Astrocyte of the spinal cord (primary cell): Measurements from ENCODE around the gene WDR3.
A peak's percentile ranks its signal among the peaks of the same experiment; 100 is the strongest.

Source experiments
- DNase-seq: peaks from one replicate; pipeline ENCODE4 v3.0.0; 2011; ENCODE audit warnings: low read depth, low spot score
- H3K4me3 ChIP-seq: 2 replicates; pipeline ENCODE4 v1.5.1; 2011; ENCODE audit warnings: low read depth, mild to moderate bottlenecking, low read length, moderate library complexity
- in situ Hi-C: cut with HindIII; loops from 2 replicates; pipeline ENCODE4 v1.10.0; 2017; ENCODE audit warnings: low sequenced_read_pairs
- TF ChIP-seq, protein P1 (sequence below): IDR thresholded peaks from 2 replicates; pipeline ENCODE4 v1.5.1; 2012; ENCODE audit warnings: low read depth, mild to moderate bottlenecking, low read length, inconsistent platforms

The WDR3 gene

GRCh38 chr1:117932576-117932975 lies 3.0 kb downstream of the WDR3 start:
- in situ Hi-C loops = no loop called here
- no peak for DNase-seq
- TF ChIP-seq, protein P1, sequence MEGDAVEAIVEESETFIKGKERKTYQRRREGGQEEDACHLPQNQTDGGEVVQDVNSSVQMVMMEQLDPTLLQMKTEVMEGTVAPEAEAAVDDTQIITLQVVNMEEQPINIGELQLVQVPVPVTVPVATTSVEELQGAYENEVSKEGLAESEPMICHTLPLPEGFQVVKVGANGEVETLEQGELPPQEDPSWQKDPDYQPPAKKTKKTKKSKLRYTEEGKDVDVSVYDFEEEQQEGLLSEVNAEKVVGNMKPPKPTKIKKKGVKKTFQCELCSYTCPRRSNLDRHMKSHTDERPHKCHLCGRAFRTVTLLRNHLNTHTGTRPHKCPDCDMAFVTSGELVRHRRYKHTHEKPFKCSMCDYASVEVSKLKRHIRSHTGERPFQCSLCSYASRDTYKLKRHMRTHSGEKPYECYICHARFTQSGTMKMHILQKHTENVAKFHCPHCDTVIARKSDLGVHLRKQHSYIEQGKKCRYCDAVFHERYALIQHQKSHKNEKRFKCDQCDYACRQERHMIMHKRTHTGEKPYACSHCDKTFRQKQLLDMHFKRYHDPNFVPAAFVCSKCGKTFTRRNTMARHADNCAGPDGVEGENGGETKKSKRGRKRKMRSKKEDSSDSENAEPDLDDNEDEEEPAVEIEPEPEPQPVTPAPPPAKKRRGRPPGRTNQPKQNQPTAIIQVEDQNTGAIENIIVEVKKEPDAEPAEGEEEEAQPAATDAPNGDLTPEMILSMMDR = no peak
- no peak overlapping the region for H3K4me3 ChIP-seq

- in situ Hi-C loops = no loop called here
These were observed 4.2 kb downstream of the WDR3 start for GRCh38 chr1:117933769-117934168.

DNA sequence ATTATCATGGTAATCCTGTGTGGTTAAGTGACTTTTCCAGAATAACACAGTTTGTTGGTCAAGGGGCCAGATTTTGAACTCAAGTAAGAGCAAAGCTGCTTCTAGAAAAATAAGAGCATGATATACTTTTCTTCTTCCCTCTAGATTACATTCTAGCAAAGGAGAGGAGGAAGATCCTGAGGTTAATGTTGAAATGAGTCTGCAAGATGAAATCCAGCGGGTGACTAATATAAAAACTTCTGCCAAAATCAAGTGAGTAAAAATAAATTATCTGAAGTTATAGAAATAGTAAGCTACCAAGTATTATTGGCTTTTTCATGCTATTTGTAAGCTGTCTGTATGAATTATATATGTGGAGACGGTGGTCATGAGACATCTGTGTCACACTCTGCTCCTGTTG lies 12.8 kb downstream of the WDR3 start:
- no peak overlapping the region for H3K4me3 ChIP-seq
- DNase-seq = no peak
- TF ChIP-seq, protein P1 = no peak
- in situ Hi-C loops = no loop called here

More at GRCh38 chr1:117933769-117934168, 4.2 kb downstream of the WDR3 start:
- H3K4me3 ChIP-seq = no peak overlapping the region
- DNase-seq = no peak
- TF ChIP-seq, protein P1 = no peak

DNA sequence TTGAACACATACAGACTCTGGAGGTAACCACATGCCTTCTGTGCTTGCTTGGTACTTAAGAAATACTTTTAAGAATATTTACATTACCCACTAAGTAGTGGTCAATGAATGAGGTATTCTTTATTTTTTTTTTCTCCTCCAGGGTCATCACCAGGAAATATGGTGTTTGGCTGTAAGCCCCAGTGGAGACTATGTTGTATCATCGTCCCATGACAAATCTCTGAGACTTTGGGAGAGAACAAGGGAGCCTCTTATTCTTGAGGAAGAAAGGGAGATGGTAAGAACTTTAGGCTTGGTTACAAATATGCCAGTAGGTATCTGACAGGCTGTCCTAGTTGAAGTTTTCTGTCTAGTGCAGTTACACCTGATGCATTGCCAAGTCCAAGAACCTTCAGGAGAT lies 22.8 kb downstream of the WDR3 start:
- DNase-seq = no peak
- H3K4me3 ChIP-seq = no peak overlapping the region
- TF ChIP-seq, protein P1 = no peak
- in situ Hi-C loops = no loop called here

DNA sequence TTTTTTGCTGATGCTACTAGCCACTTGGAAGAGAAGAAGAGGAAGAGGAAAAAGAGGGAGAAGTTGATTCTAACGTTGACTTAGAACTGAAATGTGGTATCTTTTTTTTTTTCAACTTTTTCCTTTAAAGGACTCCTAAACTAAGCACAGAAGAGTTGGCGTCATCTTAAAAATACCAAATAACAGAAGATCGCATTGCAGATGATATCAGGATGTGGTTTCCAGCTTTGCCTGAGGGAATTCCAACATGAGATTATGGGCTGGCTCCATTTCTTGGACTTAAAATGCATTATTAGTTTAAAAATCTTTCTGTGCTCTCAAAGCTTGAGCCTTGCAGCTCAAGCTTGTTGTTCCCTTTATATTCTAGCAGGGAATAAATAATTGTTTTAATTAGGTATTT lies 29.8 kb downstream of the WDR3 start:
- H3K4me3 ChIP-seq = no peak overlapping the region
- TF ChIP-seq, protein P1 = no peak
- peak; percentile 7 for DNase-seq

DNA sequence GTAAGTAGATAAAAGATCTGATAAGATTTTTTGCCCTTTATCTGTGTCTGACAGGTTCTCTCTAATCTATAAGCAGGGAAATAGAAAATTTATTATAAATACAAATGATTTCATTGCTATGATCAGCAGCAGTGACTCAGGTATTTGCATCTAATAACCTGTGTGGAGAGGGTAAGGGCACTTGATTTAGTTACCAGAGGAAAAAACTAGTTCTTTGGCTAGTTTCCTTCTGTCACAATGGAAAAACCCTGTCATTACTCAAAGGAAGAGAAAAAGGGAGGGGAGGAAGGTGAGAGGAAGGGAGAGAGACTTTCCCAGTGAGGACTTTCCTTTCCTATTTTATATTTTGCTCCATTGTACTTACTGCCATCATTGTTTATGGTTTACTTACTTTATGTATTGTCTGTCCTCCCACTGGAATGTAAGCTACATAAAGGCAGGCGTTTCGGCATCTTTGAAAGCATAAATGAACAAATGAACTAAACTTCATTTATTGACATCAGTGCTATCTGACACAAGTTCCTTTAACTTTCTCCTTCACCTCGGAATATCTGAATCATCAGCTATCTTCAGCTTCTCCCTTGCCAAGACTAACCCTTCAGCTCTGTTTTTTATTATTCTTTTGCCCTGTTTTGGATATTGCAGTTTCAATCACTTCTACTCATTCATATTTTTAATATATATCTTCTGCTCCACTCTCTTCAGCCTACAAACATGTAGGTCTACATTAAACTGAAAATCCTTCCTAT lies 34.9 kb downstream of the WDR3 start:
- DNase-seq = peak; percentile 11
- TF ChIP-seq, protein P1 = no peak
- H3K4me3 ChIP-seq = no peak overlapping the region
- in situ Hi-C loops = no loop called here

More for the DNA sequence above, 29.8 kb downstream of the WDR3 start:
- in situ Hi-C loops = no loop called here

DNA sequence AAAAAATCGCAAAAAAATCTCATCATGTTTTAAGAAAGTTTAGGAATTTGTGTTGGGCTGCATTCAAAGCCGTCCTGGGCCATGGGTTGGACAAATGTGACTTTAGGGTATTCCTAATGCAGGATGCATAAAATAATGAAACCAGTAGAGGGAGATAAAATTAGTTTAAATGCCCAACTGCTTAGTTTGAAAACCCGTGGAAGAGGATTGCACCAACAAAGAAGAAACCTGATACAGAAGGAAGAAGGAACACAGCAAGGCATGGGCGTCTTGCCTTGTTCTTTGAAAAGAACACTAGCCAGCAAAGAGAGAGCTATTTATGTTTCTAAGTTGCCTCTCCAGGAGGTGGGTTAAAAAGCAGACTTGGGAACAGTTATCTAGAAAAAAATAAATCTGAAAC lies 37.9 kb downstream of the WDR3 start:
- no peak overlapping the region for H3K4me3 ChIP-seq
- in situ Hi-C loops = no loop called here
- TF ChIP-seq, protein P1 = peak; percentile 37
- DNase-seq = peak; percentile 88
